ENCODE measurements around the gene SNAP23.
"Not testable (repeated sequence)": the region's sequence is repeated elsewhere in the genome, so short reads cannot be mapped to it uniquely, and the experiment has no call there.

Gene SNAP23

DNA sequence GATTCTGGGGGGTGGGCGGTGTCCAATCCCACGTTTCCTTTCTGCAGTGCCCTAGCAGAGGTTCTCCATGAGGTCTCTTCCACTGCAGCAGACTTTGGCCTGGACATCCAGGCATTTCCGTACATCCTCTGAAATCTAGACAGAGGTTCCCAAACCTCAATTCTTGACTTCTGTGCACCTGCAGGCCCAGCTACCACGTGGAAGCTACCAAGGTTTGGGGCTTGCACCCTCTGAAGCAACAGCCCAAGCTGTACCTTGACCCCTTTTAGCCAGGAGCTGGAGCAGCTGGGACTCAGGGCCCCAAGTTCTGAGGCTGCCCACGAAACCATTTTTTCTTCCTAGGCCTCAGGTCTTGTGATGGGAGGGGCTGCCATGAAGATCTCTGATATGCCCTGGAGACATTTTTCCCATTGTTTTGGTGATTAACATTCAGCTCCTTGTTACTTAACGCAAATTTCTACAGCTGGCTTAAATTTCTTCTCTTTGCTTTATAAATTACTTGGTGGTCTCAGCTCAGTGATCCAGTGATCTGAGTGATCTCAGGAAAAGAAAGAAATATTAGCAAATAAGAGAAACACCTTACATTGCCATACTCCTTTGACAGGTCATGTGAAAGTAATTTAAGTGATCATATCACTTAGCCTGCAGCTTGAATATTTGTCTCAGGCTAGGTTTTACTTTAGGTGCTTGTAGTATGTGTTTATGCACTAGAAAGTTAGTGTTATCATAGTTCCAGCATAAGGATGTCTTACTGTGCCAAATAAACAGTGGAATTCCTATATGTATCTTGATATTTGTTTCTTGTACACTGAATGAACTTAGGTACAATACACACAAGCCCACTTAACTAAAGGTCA lies 3.0 kb downstream of the SNAP23 start:
- DNase-seq = no peak

DNA sequence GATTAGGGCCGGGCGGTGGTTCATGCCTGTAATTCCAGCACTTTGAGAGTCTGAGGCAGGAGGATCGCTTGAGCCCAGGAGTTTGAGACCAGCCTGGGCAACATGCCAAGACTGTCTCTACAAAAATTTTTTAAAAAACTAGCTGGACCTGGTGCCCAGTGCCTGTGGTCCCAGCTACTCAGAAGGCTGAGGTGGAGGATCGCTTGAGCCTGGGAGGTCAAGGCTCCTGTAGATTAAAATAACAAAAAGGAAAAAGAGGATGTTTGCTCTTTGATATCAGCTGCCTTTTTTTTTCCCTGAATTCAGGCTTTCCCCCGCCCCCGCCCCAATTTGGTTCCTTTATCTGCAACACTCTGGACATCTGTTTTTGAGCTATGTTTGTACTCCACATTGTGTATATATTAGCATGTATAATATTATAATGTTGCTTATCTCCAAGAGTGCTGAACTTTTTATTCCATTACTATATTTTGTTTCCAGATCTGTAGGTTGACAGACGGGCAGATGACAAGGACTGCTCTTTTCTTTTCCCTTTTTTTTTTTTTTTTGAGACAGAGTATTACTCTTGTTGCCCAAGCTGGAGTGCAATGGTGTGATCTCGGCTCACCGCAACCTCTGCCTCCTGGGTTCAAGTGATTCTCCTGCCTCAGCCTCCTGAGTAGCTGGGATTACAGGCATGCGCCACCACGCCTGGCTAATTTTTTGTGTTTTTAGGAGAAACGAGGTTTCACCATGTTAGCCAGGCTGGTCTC lies 4.6 kb downstream of the SNAP23 start:
- DNase-seq = no peak

DNA sequence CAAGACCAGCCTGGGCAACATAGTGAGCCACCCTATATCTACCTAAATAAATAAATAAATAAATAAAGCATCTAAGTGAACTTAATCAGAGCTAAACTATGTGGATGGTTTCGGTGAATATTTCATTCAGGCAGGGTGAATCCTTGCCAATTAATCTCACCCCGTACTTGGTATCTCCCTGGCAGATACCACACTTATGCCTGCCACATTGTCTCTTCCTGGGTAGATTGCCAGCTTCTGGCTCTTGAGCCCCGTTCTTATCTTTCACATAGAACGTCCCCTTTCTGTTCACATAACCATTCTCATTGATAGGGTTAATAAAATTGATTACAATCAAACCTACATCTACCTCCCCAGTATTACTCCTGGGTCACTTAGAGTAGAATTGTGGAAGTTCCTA lies 7.0 kb downstream of the SNAP23 start:
- DNase-seq = no peak

DNA sequence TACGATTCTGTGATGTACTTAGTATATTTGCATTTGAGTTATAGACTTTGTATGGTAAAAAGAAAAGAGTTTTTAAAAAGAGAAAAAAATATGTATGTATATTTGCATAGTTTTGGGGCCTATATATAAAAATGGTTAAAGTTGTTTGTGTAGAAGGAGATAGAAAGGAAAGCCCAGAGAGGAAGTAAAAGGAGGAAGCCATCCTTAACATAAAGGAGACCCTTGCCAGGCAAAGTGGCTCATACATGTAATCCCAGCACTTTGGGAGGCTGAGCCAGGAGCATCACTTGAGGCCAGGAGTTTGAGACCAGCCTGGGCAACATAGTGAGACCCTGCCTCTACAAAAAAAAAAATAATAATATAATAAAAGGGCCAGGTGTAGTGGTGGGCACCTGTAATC lies 8.4 kb downstream of the SNAP23 start:
- no peak for DNase-seq

DNA sequence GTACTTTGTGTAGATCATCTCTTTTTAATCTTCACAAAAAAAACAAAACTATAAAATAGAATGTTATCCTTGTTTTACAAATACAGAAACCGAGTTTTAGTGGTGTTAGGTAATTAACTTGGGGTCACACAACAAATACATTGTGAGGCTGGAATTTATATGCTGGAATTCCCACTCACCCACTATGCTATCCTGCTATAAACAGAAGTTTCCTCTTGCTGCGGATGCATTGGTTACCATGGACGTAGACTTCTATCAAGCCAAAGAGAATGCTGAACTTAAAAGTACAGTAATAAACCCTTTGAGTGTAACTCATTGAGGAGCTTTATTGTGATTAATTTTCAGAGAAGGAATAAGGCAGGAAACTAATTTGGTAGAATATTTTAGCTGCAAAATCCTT lies 9.2 kb downstream of the SNAP23 start:
- no peak for DNase-seq

DNA sequence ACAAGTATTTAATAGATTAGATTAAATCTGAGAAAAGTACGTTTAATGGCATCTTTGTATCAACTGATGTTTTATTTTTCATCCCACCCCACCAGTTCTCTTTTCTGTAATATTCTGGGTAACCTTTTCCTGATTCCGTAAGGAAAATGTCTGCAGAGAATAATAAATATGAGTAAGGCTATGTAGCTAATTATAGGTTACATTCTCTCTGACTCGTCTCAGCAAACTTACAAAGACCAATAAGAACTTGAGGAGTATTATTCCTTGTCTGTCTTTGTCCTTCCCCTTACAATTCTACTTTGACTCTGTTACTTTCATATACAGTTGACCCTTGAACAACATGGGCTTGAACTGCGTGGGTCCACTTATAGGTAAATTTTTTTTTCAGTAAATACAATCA lies 12.1 kb downstream of the SNAP23 start:
- DNase-seq = no peak

DNA sequence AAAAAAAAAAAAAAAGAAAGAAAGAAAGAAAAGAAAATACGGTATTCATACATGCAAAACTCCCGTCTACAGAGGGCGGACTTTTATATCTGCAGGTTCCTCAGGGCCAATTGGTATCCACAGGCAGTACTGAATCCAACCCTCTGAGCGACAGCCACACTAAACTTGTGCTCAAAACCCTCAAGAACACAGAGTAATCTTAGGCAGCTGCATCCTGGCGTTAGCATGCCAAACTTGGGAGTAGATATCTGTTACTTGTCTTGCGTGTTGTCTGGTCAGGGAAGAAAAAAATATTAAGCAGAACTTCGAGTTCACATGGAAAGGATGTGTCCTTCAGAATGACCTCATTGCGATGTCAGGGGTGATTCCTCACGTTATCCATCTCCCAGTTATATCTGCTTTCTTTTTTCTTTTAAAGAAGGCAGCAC lies 12.8 kb downstream of the SNAP23 start:
- no peak for DNase-seq

DNA sequence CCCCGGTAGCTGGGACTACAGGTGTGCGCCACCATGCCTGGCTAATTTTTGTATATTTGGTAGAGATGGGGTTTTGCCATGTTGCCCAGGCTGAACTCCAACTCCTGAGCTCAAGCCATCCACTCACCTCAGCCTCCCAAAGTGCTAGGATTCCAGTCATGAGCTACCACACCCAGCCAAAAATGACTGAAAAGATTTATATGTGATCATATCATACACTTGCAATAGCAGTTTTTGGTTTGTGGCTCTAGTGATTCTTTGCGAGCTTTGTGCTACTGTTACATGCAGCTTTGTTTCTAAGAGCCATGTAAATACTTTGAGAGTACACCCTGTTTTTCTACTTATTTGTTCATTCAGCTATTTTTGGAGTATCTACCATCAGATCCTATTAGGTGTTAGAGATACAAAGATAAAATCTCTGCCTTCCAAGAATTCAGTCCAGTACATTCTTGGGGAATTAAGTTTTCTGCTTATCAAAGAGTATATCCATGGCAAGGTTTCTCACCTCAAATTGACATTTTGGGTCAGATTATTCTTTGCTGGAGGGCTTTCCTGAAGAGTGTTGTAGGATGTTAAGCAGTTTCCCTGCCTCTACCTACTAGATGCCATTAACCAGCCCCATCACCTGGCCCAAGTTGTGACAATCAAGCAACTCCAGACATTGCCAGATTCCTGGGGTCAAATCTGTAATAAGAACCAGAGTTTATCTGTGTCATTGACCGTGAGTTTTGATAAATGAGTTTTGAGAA lies 15.0 kb downstream of the SNAP23 start:
- no peak for DNase-seq

DNA sequence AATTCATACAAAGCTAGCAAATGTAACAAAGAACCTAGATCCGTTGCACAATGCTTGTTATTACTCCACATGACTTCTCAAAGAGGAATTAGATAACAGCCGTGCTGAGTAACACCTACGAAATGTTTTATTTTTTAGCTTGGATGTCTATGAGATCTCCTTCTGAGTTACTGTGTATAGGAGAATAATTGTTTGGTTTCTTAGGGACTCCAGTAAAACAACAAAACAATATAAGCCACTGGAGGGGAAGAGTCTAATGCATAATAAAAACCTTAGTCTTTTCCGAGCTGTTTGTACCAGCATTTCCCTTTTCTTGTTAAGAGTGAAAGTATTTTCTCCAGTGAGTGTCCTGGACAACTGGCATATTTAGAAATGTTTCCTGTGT lies 15.6 kb downstream of the SNAP23 start:
- DNase-seq = no peak

DNA sequence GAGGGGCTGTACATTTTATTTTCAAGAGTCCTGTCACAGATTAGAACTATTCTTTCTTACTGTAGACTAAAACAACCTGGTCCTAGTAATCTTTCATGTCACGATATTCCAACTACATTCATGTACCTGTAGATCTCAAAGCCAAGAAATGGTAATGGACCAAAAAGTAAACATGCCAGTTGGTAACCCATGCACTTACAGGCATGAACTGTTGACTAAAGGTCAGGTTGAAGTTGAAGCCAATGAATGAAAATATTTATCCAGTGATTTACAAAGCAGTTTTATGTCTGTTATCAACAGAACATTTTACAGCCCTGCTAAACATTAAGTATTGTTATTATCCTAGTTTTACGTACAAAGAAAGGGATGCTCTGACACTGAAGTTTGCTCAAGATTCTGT lies 27.9 kb downstream of the SNAP23 start:
- DNase-seq = no peak

DNA sequence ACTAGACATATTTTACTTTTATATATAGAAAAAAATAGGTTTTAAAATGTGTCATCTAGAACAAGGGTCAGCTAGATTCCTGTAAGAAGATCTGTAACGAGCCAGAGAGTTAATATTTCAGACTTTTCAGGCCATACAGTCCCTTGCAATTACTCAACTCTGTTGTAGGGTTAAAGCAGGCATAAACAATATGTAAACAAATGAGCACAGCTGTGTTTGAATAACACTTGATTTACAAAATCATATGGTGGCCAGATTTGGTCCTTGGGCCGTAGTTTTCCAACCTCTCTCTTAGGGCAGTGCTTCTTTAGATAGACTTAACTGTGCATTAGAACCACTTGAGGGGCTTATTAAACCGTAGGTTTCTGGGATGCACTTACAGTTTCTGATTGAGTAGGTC lies 33.5 kb downstream of the SNAP23 start:
- no peak for DNase-seq

DNA sequence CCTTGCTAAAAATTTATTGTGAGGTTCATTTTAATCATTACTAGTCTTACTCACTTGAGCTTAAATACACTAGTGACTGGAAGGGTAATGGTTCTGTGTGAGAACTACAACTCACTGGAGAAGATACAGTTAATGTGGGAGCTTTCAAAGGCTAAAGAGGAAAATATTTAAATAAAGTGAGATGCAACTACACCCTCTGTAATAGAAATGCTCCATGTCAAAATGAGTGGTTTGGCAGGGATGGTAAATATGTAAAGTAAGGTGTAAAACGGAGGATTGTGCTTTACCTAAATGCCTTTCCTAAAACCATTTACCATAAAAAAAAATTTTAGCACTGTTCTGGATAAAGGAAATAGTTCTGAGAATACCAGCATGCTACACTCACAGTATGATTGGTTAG lies 37.8 kb downstream of the SNAP23 start:
- DNase-seq = no peak

DNA sequence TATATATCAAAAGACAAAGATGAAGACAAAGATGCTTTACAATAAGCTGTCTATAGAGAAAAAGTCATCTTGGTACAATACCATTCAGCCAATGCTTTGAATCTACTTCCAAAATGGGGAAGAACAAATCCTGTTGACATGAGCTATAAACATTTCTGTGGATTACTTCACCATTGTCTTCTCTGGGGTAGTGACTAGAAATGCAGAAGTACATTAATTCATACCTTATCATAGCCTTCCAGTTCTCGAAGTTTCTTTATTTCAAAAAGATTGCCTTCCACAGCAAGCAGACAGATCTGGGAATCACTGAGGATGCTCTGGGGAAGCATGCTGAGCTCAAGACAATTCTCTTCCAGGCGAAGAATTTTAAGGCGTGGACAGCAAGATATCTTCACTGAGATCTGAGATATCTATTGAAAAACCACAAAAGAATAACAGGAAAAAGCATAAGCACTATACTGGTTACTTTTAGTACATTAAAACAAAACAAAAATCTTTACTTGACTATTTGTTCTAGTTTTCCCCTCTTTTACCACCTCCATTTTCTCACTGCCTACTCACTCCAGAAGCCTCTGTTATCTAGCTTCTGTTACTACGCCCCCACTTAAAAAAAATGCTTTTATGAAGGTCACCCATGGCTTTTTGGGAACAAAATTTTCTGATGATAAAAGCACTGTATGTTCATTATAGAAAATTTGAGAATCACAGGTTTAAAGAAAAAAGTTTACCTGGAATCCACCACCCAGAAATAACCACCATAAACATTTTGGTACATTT lies 49.6 kb downstream of the SNAP23 start:
- no peak for DNase-seq

DNA sequence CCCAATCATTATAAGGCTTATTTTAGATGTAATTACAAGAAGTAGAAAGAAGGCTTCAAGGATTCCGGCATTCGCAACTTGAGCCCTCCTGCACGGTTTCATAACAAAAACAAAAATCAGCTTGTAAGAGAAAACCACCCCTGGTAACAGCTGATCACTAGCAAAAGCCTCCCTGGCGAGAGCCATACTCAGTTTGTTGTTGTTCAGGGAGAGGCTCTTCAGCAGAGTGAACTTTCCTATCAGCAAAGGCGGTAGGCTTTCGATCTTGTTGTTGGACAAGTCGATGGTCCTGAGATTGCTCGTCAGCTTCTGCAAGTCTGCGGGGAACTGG lies 52.4 kb downstream of the SNAP23 start:
- no peak for DNase-seq

DNA sequence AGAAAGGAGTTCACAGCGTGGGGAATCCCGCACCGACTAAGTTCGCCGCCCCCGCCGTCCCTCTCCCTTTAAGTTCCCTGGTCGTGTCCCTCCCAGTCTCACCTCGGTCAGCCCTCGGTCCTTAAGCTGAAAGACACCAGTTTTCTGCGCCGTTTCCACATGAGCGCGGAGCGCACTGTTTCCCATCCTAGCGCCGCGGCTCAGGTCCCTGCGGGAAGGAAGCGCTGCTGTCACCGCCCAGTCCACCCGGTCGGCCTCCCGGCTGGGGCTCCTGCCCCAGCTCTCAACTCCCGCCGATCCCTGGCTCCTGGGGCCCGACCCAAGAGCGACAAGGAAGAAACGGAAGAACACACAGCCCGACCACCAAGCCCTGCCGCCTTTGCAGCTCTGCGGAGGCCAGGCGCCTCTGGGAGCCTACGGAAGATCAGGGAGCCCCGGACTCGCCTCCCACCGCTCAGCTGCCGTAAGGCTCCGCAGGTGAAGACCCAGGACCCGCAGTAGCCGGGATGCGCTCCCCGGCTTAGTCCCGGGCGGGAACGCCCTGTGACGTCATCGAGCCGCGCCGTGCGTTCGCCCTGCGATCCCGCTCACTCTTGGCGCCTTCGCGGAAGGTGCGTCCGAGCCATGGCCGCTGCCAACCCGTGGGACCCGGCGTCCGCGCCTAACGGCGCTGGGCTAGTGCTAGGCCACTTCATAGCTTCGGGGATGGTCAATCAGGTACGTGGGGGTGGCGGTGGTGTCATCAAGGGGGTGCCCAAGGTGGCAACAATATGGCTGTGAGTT lies 53.0 kb downstream of the SNAP23 start, which contains the start of the genes HAUS2 and LRRC57:
Gene HAUS2 (plus strand): TSS at position 590 of the 783 bp plus-strand sequence. CDS start 35 bp downstream, at position 625.
Gene LRRC57 (minus strand): TSS at position 545 of the 783 bp plus-strand sequence. CDS start 359 bp downstream, at position 186.
- no peak for DNase-seq

DNA sequence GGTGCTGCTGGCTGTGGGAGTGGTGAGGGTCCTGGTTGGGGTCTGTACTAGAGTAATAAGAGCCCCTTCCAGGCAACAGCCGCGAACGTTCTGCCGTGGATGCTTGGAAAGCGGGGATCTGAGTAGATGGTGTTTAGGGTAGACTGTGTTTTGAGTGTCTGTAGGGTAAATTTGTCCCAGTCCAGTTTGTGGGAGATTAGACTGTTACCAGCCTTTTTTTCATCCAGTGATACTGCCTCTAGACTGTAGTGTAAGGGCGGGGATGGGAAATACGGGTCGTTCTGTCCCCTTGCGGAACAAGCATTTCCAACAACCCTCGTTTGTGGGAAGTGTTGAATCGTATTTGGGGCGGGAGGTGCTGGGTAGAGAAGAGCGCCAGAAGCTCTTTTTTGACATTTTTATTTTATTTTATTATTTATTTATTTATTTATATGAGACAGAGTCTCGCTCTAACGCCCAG lies 53.6 kb downstream of the SNAP23 start:
- DNase-seq = no peak

DNA sequence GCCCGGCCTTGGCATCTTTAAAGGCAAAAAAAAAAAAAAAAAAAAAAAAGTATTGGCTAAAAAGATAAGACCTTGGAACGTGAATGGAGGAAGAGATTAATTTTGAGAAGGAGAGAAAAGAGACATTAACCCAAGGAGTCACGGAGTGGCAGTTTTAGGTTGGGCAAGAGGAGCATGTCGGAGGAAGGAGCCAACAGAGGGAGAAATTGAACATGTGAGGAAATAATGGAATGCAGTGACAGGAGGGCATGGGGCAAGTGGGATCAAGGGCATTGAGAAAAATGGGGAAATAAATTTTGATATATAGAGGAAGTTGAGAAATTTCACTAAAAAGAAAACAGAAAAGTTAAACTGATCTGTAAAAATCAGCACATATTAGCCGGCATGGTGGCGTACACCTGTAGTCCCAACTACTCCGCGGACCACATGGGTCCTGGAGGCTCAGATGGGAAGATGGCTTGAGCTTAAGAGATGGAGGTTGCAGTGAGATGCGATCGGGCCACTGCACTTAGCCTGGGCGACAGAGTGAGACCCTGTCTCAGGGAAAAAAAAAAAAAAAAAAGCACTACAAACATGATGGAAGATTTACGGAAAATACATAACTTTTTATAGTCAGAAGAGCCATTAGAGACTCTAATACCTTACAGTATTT lies 54.4 kb downstream of the SNAP23 start:
- DNase-seq = no peak

DNA sequence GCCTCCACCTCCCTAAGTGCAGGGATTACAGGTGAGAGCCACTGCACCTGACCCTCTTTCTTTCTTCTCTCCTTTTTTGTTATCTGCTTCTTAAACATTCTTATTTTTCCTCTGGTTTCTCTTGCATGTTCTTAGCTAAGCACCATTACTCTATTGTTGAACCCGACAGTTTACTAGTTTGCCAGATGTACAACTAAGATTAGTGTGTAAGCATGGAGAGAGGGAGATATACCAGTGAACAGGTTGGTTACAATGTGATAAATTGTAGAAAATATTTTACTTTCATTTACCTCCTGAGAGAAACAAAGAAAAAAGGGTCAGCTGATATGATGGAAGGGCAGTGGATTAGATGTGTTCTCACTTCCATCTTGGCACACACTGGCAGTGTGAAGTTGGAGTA lies 58.1 kb downstream of the SNAP23 start:
- no peak for DNase-seq

DNA sequence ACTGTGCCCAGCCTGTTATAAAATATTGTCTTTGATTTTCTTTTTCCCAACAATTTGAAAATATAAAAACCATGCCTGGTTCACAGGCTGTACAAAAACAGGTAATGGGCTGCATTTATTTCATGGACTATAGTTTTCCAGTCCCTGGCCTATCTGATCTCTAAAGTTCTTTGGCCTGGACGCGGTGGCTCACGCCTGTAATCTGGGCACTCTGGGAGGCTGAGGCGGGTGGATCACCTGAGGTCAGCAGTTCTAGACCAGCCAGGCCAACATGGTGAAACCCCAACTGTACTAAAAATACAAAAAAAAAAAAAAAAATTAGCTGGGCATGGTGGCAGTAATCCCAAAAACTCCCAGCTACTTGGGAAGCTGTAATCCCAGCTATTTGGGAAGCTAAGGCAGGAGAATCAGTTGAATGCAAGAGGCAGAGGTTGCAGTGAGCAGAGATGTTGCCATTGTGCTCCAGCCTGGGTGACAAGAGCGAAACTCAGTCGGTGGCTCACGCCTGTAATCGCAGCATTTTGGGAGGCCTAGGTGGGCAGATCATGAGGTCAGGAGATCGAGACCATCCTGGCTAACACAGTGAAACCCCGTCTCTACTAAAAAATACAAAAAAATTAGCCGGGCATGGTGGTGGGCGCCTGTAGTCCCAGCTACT lies 61.2 kb downstream of the SNAP23 start:
- not testable (repeated sequence) for DNase-seq

DNA sequence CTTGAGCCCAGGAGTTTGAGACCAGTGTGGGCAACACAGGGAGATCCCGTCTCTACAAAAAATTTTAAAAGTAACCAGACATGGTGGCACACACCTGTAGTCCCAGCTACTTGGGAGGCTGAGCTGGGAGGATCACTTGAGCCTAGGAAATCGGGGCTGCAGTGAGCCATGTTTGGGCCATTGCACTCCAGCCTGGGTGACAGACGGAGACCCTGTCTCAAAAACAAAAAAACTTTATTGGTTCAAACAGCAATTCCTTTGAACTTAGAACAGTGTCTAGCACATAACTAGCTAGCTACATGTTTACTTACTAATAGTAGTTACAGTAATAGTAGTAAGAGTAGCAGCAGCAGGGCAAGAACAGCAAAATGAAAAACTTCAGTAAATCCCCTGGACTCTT lies 63.3 kb downstream of the SNAP23 start:
- DNase-seq = no peak

All from DMS 273 treated with DMSO at 0.1 percent for 48 hours (cell line).